Naive thymus-derived CD4-positive, alpha-beta T cell (primary cell): ENCODE results near the gene KCNIP4. TPM values are rescaled to one million over a fixed set of nuclear protein-coding genes. Genes with fewer than 3 reads are reported as not detected.

ENCODE experiments used
- ATAC-seq: fragments of 150-1000 bp; cut with Tn5 transposase; 2 replicates; pipeline ENCODE4 v1.10.0; 2021; ENCODE audit warnings: mild to moderate bottlenecking, moderate library complexity
- CTCF ChIA-PET: fragments of 350-600 bp; sonication (Branson Sonifier 250); formaldehyde crosslinking; loops from one replicate; lab custom pipeline; 2021; ENCODE audit warnings: antibody characterized with exemption; lab: Charles Lee
- POLR2A ChIA-PET: fragments of 350-600 bp; sonication (Branson Sonifier 250); formaldehyde crosslinking; loops from one replicate; lab custom pipeline; 2021; ENCODE audit warnings: antibody characterized with exemption, inconsistent platforms; lab: Charles Lee
- DNase-seq, 9 donors: peaks; one replicate each; pipeline versions ENCODE4 v3.0.0 to v3.0.0-alpha.2; 2020 to 2022; ENCODE audit warnings: mixed read lengths in 1 of 9
- H3K27ac ChIP-seq: one replicate; pipeline ENCODE4 v1.7.0; 2013; ENCODE audit warnings: mild to moderate bottlenecking, low read depth, low read length, moderate library complexity
- H3K27me3 ChIP-seq, 2 donors: one replicate each; pipeline ENCODE4 v1.7.0; 2013; ENCODE audit warnings: low read length in 2 of 2, mild to moderate bottlenecking in 2 of 2, moderate library complexity in 2 of 2; ENCODE audit not compliant: control insufficient read depth in 2 of 2, insufficient read depth in 2 of 2
- H3K36me3 ChIP-seq, 3 experiments: 1 replicate in 2 of 3; 2 replicates in 1 of 3; pipeline ENCODE4 v1.7.0; 2013; ENCODE audit warnings: low read length in 3 of 3, mild to moderate bottlenecking in 3 of 3, moderate library complexity in 1 of 3; ENCODE audit not compliant: insufficient read depth in 3 of 3, control insufficient read depth in 2 of 3
- H3K4me1 ChIP-seq, 2 donors: one replicate each; pipeline ENCODE4 v1.7.0; 2013; ENCODE audit warnings: low read length in 2 of 2, mild to moderate bottlenecking in 2 of 2, moderate library complexity in 1 of 2; ENCODE audit not compliant: control insufficient read depth in 2 of 2, insufficient read depth in 2 of 2
- H3K4me3 ChIP-seq: 2 replicates; pipeline ENCODE4 v1.7.0; 2013; ENCODE audit warnings: mild to moderate bottlenecking, low read length
- H3K9me3 ChIP-seq, 3 experiments: 1 replicate in 2 of 3; 2 replicates in 1 of 3; pipeline ENCODE4 v1.7.0; 2013; ENCODE audit warnings: low read length in 3 of 3; ENCODE audit not compliant: control insufficient read depth in 2 of 3
- H3K27ac Mint-ChIP-seq, 9 donors: one replicate each; pipeline ENCODE4 v1.8.0; 2020 to 2022; ENCODE audit warnings: mixed read lengths in 9 of 9, mild to moderate bottlenecking in 8 of 9, moderate library complexity in 5 of 9, inconsistent platforms in 2 of 9
- H3K27me3 Mint-ChIP-seq, 5 donors: one replicate each; pipeline ENCODE4 v1.8.0; 2021 to 2022; ENCODE audit warnings: mixed read lengths in 5 of 5, mild to moderate bottlenecking in 1 of 5
- H3K36me3 Mint-ChIP-seq, 5 donors: one replicate each; pipeline ENCODE4 v1.8.0; 2020 to 2022; ENCODE audit warnings: mixed read lengths in 5 of 5, mild to moderate bottlenecking in 3 of 5, inconsistent platforms in 1 of 5
- H3K4me1 Mint-ChIP-seq, 7 donors: one replicate each; pipeline ENCODE4 v1.8.0; 2020 to 2022; ENCODE audit warnings: mixed read lengths in 7 of 7, mild to moderate bottlenecking in 3 of 7, inconsistent platforms in 1 of 7
- H3K4me3 Mint-ChIP-seq, 10 donors: one replicate each; pipeline ENCODE4 v1.8.0; 2020 to 2022; ENCODE audit warnings: mild to moderate bottlenecking in 10 of 10, mixed read lengths in 10 of 10, moderate library complexity in 6 of 10, inconsistent platforms in 2 of 10
- H3K9me3 Mint-ChIP-seq, 11 donors: one replicate each; pipeline ENCODE4 v1.8.0; 2020 to 2022; ENCODE audit warnings: mixed read lengths in 11 of 11, mild to moderate bottlenecking in 4 of 11, inconsistent platforms in 1 of 11, moderate library complexity in 1 of 11
- intact Hi-C, 2 donors: fragments of 100-400 bp; cut with micrococcal nuclease; formaldehyde crosslinking; loops; one replicate each; pipeline ENCODE4 v1.15.1; 2023
- polyA plus RNA-seq, 2 donors: library from polyadenylated mRNA; unstranded; fragments of 300-500 nt; fragmentation: Illumina TruSeq; gene quantifications; one replicate each; pipeline ENCODE4 v1.2.3, GENCODE V29; 2021
- total RNA-seq, 6 experiments: library from RNA in 5 of 6; stranded (reverse) in 5 of 6; gene quantifications; 1 replicate in 5 of 6; 2 replicates in 1 of 6; pipeline ENCODE4 v1.2.3 and lab custom pipeline; 2021 to 2026

KCNIP4 gene
- total and polyA plus RNA-seq, 7 experiments from 2014 or later: 0.29 TPM; not detected in 6

DNA sequence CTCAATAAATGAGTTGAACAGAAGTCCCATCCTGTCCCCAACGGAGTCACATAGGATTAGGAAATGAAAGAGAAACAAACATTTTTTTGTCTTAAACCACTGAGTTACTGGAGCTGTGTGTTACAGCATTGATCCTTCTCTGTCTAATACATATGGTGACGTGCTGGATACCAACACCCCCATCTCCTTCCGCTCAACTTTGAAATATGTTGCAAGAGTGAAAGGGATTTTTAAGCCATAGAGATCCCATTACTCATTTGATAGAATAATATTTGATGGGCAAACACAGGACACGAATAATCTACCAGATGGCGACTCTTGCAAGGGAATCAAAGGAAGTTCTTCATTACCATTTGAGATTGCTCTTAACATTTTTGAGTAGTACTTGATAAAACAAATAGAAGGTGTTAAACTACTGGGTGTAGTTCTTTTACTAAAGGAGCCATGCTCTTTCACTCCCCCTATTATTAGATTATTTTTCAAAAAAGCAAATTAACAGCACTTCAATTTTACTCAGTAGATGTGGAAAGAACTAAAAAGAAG lies 1107.9 kb downstream of the KCNIP4 start:
- Mint-ChIP-seq H3K9me3 (peaks cover 0 to 10% (median 5%) of the 10 kb centered on the region in 11 donors), H3K4me3 (no peak overlapping the region), H3K4me1 (peaks cover 0 to 2% (median 0%) of the 10 kb centered on the region in 7 donors), H3K36me3 (no peaks in the 10 kb centered on the region), H3K27ac (no peak overlapping the region), H3K27me3 (peaks cover 0 to 4% (median 0%) of the 10 kb centered on the region in 5 donors)
- H3K27ac ChIP-seq: no peak overlapping the region
- no peaks in the 10 kb centered on the region for H3K9me3 ChIP-seq
- ChIA-PET POLR2A (no interaction called here), CTCF (no interaction called here)
- H3K4me1 ChIP-seq: no peaks in the 10 kb centered on the region
- intact Hi-C loops: no loop called here
- DNase-seq (no peak), ATAC-seq (no peak)
- H3K27me3 ChIP-seq: no peaks in the 10 kb centered on the region
- H3K36me3 ChIP-seq: no peaks in the 10 kb centered on the region
- no peak overlapping the region for H3K4me3 ChIP-seq

DNA sequence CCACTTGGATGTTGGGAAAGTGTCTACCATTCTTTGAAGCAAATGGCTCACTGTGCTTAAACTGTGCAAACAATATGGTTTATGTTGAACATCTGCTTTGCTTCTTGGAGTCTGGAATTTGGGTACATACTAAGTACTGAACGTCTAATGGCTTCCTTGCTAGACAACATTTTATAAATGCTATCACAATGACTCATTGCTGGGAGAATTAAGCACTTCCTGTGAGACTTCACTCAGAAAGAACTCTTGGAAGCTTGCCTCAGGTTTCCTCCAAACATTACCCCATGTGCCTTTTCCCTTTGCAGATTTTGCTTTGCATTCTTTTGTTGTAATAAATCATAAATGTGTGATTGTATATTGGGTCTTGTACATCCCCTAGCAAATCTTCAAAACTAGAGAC lies 1108.6 kb downstream of the KCNIP4 start:
- intact Hi-C loops: no loop called here
- no peak for ATAC-seq

DNA sequence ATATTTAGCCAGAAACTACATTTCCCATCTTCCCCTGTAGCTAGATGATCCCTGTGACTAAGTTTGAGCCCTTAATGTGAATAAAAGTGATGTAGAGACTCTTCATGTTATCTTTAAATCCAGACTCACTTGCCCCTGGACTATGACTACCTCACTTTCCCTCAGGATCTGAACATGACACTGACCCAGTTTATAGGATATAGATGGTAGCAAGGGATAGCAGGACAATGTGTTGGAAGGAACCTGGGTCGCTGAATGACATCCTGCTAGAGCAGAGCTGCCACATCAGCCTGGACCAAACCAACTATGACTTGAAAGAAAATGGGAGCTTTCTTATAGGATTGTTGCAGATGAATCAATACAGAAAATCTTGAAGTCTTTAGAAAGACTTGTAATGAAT lies 1110.1 kb downstream of the KCNIP4 start:
- Mint-ChIP-seq H3K27me3 (peaks cover 0 to 4% (median 0%) of the 10 kb centered on the region in 5 donors), H3K9me3 (peaks cover 0 to 10% (median 5%) of the 10 kb centered on the region in 11 donors), H3K4me1 (peaks cover 0 to 2% (median 0%) of the 10 kb centered on the region in 7 donors), H3K27ac (no peak overlapping the region), H3K4me3 (no peak overlapping the region), H3K36me3 (no peaks in the 10 kb centered on the region)
- ATAC-seq (no peak), DNase-seq (no peak)
- POLR2A ChIA-PET: no interaction called here
- Histone ChIP-seq H3K36me3 (no peaks in the 10 kb centered on the region), H3K4me3 (no peak overlapping the region), H3K27me3 (no peaks in the 10 kb centered on the region), H3K27ac (no peak overlapping the region), H3K4me1 (no peaks in the 10 kb centered on the region), H3K9me3 (no peaks in the 10 kb centered on the region)
- CTCF ChIA-PET: no interaction called here
- intact Hi-C loops: no loop called here

More for the DNA sequence above, 1108.6 kb downstream of the KCNIP4 start:
- H3K27ac Mint-ChIP-seq: no peak overlapping the region
- CTCF ChIA-PET: no interaction called here
- POLR2A ChIA-PET: no interaction called here
- peaks cover 0 to 4% (median 0%) of the 10 kb centered on the region in 5 donors for H3K27me3 Mint-ChIP-seq
- Histone ChIP-seq H3K4me3 (no peak overlapping the region), H3K36me3 (no peaks in the 10 kb centered on the region), H3K9me3 (no peaks in the 10 kb centered on the region), H3K4me1 (no peaks in the 10 kb centered on the region), H3K27me3 (no peaks in the 10 kb centered on the region), H3K27ac (no peak overlapping the region)
- DNase-seq: no peak
- no peak overlapping the region for H3K4me3 Mint-ChIP-seq
- H3K36me3 Mint-ChIP-seq: no peaks in the 10 kb centered on the region
- peaks cover 0 to 10% (median 5%) of the 10 kb centered on the region in 11 donors for H3K9me3 Mint-ChIP-seq
- peaks cover 0 to 2% (median 0%) of the 10 kb centered on the region in 7 donors for H3K4me1 Mint-ChIP-seq

DNA sequence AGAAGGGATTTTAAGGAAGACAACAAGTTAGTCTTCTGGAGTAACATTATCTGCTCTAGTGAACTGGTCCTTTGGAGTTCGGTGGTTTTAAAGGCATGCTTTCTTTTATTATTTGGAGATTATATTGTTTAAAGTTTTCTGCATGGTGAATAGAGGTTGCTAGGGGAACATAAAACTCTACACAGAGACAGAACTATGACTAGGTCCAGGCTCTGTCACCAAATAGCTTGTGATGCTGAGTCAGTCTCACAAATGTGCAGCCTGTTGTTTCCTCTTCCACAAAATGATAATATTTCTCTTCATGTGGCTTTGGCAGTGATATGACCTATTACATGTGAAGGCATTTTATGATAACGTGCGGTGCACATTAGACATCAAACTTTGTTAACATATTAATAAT lies 1115.7 kb downstream of the KCNIP4 start:
- no peaks in the 10 kb centered on the region for H3K36me3 Mint-ChIP-seq
- H3K36me3 ChIP-seq: no peaks in the 10 kb centered on the region
- H3K4me1 ChIP-seq: no peaks in the 10 kb centered on the region
- no peaks in the 10 kb centered on the region for H3K9me3 ChIP-seq
- POLR2A ChIA-PET: no interaction called here
- H3K4me3 ChIP-seq: no peak overlapping the region
- ATAC-seq (no peak), DNase-seq (no peak)
- no peaks in the 10 kb centered on the region for H3K27me3 ChIP-seq
- H3K27me3 Mint-ChIP-seq: no peaks in the 10 kb centered on the region
- intact Hi-C loops: no loop called here
- H3K27ac ChIP-seq: no peak overlapping the region
- peaks cover 0 to 5% (median 1%) of the 10 kb centered on the region in 11 donors for H3K9me3 Mint-ChIP-seq
- no peak overlapping the region for H3K4me3 Mint-ChIP-seq
- no peak overlapping the region for H3K27ac Mint-ChIP-seq
- H3K4me1 Mint-ChIP-seq: no peaks in the 10 kb centered on the region
- CTCF ChIA-PET: no interaction called here

DNA sequence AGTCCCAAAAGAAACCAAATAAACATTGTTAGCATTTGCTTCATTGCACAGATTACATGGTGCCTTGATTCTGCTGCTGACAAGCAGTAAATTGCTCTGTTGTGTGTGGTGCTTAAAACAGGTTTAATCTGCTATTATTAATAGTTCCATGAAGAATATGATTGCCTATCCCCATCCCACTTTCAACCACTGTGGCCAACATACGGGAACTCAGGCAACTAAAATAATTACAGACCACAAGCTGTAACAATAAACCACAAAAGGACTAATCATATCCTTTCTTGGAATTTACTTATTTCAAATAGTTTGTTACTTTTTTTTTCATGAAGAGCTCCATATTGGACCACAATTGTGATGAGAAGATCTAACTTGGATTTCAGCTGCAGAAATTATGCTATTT lies 1116.8 kb downstream of the KCNIP4 start:
- no peaks in the 10 kb centered on the region for H3K4me1 ChIP-seq
- POLR2A ChIA-PET: no interaction called here
- no peaks in the 10 kb centered on the region for H3K36me3 ChIP-seq
- CTCF ChIA-PET: no interaction called here
- H3K9me3 ChIP-seq: no peaks in the 10 kb centered on the region
- no peaks in the 10 kb centered on the region for H3K27me3 ChIP-seq
- intact Hi-C loops: no loop called here
- H3K4me1 Mint-ChIP-seq: no peaks in the 10 kb centered on the region
- no peak overlapping the region for H3K4me3 ChIP-seq
- H3K4me3 Mint-ChIP-seq: no peak overlapping the region
- ATAC-seq: no peak
- no peak for DNase-seq
- peaks cover 0 to 5% (median 1%) of the 10 kb centered on the region in 11 donors for H3K9me3 Mint-ChIP-seq
- no peak overlapping the region for H3K27ac Mint-ChIP-seq
- no peak overlapping the region for H3K27ac ChIP-seq
- H3K27me3 Mint-ChIP-seq: no peaks in the 10 kb centered on the region
- H3K36me3 Mint-ChIP-seq: no peaks in the 10 kb centered on the region

DNA sequence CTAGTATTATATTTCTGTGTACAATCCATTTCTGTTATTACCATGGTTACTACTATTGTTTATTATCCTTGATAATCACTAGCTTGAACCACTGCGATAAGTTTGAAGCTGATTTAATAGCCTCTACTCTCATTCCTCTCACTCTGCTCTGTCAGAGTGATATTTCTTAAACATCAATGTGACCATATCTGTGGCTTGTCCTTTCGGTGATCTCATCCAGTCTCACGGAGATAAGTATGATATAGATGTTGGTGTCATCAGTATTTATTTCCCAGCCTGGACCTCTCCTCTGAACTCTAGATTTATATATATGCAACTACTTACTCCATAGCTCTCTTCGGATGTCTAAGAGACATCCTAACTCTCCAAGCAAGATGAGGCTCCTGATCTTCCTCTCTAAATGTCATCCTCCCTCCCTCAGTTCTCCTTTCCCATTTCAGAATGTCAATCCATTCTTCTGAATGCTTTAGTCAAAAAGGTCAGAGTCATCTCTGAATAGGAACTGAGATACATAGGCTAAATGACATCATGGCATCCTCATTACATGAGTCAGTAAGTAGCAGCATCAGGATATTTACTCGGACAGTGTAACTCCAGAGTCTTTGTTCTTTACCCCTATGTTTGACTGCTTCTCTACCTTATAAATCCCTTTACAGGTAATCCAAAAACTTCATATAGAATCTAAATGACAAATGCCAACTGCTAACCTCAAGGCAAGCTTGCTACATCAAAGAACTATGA lies 1118.8 kb downstream of the KCNIP4 start:
- POLR2A ChIA-PET: no interaction called here

DNA sequence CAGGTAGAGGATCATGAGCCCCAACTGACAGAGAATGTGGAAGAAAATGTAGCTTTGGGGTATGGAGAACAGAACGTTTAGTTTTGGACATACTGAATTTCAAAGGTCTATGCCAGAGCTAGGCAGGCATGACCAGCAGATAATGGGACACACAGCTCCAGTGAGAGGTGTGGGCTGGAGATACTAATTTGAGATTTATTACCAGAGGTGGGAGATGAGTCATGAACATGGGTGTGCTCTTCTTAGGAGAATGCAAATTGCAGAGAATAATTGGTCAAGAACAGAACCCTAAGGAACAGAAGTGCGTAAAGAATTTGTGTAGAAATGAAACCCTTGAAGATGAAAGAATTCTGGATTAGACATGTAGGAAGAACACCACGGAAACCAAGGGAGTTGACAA lies 1123.1 kb downstream of the KCNIP4 start:
- Mint-ChIP-seq H3K4me3 (no peak overlapping the region), H3K4me1 (no peaks in the 10 kb centered on the region), H3K9me3 (peaks cover 0 to 11% (median 2%) of the 10 kb centered on the region in 11 donors), H3K27me3 (no peaks in the 10 kb centered on the region), H3K36me3 (no peaks in the 10 kb centered on the region), H3K27ac (no peak overlapping the region)
- H3K27me3 ChIP-seq: no peaks in the 10 kb centered on the region
- CTCF ChIA-PET: no interaction called here
- H3K27ac ChIP-seq: no peak overlapping the region
- DNase-seq: no peak
- POLR2A ChIA-PET: no interaction called here
- no peak overlapping the region for H3K4me3 ChIP-seq
- no peaks in the 10 kb centered on the region for H3K9me3 ChIP-seq
- H3K36me3 ChIP-seq: no peaks in the 10 kb centered on the region
- no peak for ATAC-seq
- H3K4me1 ChIP-seq: no peaks in the 10 kb centered on the region
- intact Hi-C loops: no loop called here

More for the DNA sequence above, 1118.8 kb downstream of the KCNIP4 start:
- CTCF ChIA-PET: no interaction called here
- DNase-seq (no peak), ATAC-seq (no peak)
- Histone ChIP-seq H3K4me3 (no peak overlapping the region), H3K27ac (no peak overlapping the region), H3K9me3 (no peaks in the 10 kb centered on the region), H3K36me3 (no peaks in the 10 kb centered on the region), H3K27me3 (no peaks in the 10 kb centered on the region), H3K4me1 (no peaks in the 10 kb centered on the region)
- H3K36me3 Mint-ChIP-seq: no peaks in the 10 kb centered on the region
- H3K27ac Mint-ChIP-seq: no peak overlapping the region
- H3K4me3 Mint-ChIP-seq: no peak overlapping the region
- peaks cover 0 to 11% (median 3%) of the 10 kb centered on the region in 11 donors for H3K9me3 Mint-ChIP-seq
- no peaks in the 10 kb centered on the region for H3K4me1 Mint-ChIP-seq
- intact Hi-C loops: no loop called here
- H3K27me3 Mint-ChIP-seq: no peaks in the 10 kb centered on the region
